GM12864 (cell line): Measurements from ENCODE around the gene DBI.
A peak's percentile ranks its signal among the peaks of the same experiment; 100 is the strongest.

Experiments used
- DNase-seq: peaks from one replicate; pipeline ENCODE4 v3.0.0-alpha.2; 2011; ENCODE audit warnings: low read depth
- H3K4me3 ChIP-seq: 2 replicates; pipeline ENCODE4 v1.5.1; 2011; ENCODE audit warnings: mild to moderate bottlenecking, low read depth, low read length, control low read depth
- TF ChIP-seq, protein P1 (sequence below): IDR thresholded peaks from 2 replicates; pipeline ENCODE4 v1.5.1; 2011; ENCODE audit warnings: low read depth, mild to moderate bottlenecking, moderate library complexity, low read length, control low read depth, inconsistent platforms; ENCODE audit errors: missing control alignments

Gene DBI

GRCh38 chr2:119366649-119367471 is at the start of gene DBI, which contains the start of gene C2orf76:
Gene DBI (plus strand): TSS chr2:119366977. CDS start chr2:119367052, 75 bp downstream.
Gene C2orf76 (minus strand): TSS chr2:119366834. CDS start chr2:119339959, 26,875 bp downstream.
- peak; percentile 92 for DNase-seq
- peak within 1 kb of the TSS; percentile 91 for H3K4me3 ChIP-seq
- TF ChIP-seq, protein P1, sequence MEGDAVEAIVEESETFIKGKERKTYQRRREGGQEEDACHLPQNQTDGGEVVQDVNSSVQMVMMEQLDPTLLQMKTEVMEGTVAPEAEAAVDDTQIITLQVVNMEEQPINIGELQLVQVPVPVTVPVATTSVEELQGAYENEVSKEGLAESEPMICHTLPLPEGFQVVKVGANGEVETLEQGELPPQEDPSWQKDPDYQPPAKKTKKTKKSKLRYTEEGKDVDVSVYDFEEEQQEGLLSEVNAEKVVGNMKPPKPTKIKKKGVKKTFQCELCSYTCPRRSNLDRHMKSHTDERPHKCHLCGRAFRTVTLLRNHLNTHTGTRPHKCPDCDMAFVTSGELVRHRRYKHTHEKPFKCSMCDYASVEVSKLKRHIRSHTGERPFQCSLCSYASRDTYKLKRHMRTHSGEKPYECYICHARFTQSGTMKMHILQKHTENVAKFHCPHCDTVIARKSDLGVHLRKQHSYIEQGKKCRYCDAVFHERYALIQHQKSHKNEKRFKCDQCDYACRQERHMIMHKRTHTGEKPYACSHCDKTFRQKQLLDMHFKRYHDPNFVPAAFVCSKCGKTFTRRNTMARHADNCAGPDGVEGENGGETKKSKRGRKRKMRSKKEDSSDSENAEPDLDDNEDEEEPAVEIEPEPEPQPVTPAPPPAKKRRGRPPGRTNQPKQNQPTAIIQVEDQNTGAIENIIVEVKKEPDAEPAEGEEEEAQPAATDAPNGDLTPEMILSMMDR, result no peak

DNA sequence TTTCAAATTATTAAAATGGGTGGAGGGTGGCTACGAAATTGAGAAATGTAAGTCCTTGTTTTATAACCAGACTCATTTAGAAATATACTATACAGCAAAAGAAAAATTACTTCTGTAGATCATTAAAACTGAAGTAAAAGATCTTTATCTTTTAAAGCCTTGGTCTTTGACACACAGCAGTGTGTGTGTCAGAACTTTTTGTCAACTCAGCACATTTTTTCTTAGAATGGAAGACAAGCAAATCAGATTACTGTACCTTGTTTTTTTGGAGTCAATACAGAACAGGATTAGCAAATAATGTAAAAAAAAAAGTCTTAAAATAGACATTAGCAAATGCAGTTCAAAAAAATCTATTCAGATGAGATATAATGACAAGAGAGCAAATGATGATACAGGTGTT is 49.2 kb upstream of the DBI start:
- H3K4me3 ChIP-seq, result no peak overlapping the region
- DNase-seq, result no peak
- TF ChIP-seq, protein P1, result no peak

GRCh38 chr2:119319593-119319992 is 47.2 kb upstream of the DBI start:
- no peak overlapping the region for H3K4me3 ChIP-seq
- TF ChIP-seq, protein P1, result no peak
- no peak for DNase-seq

DNA sequence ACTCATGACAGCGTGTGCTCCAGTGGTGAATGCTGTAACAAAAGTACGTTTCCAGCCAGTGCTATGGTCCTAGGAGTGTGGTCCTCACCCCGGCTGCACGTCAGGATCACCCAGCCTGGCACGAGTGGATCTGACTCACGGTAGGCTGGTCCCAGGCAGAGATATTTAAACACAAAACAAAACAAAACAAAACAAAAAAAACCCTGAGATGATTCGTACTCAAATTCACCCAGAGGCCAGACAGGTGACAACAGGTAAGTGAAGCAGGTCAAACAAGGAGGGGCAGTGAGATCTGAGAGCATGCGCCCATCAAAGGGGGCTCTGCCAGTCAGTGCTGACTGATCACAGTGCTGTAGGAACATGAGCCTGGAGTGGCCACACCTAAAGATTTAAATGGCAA is 43.3 kb upstream of the DBI start:
- TF ChIP-seq, protein P1, result no peak
- DNase-seq, result no peak
- no peak overlapping the region for H3K4me3 ChIP-seq

DNA sequence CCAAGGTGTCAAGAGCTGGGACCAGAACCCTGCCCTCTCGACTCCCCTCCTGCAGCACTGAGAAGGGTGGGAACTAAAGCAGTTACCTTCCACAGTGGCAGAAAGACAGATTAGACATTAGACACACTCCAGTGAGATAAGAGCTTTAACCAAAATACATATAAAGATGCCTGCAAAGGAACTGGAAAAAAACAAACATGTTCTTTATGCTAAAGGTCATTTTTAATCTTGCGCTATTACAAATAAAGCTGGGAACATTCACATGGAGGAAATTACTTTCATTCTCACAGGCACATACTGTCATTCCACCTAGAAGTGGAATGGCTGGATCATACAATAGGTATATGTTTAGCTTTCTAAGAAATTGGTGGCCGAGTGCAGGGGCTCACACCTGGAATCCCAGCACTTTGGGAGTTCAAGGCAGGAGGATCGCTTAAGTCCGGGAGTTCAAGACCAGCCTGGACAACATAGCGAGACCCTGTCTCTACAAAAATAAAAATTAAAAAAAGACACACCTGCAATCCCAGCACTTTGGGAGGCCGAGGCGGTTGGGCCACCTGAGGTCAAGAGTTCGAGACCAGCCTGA is 42.0 kb upstream of the DBI start:
- TF ChIP-seq, protein P1, result no peak
- no peak for DNase-seq
- H3K4me3 ChIP-seq, result no peak overlapping the region

DNA sequence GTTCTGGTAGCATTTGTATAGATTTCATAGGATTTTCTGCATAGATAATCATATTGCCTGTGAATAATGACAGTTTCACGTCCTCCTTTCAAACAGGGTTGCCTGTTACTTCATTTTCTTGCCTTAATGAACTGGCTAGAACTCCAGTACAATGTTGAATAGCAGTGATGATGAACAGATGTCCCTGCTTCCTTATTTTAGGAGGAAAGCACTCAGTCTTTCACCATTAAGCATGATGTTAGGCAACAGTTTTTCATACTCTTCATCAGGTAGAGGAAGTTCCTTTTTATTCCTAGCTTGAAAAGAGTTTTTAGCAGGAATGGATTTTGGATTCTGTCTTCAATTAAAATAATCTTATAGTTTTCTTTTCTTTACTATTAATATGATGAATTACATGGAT is 39.8 kb upstream of the DBI start:
- TF ChIP-seq, protein P1, result no peak
- H3K4me3 ChIP-seq, result no peak overlapping the region
- no peak for DNase-seq

DNA sequence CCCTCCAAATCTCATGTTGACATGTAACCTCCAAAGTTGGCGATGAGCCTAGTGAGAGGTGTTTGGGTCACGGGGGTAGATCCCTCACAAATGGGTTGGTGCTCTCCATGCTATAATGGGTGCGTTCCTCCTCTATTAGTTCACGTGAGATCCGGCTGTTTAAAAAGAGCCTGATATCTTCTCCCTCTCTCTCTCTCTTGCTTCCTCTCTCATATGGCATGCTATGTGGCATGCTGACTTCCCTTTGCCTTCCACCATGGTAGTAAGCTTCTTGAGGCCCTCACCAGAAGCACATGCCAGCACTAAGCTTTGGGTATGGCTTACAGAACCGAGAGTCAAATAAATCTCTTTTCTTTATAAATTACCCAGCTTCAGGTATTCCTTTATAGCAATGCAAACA is 39.3 kb upstream of the DBI start:
- no peak overlapping the region for H3K4me3 ChIP-seq
- DNase-seq, result no peak
- TF ChIP-seq, protein P1, result no peak
